HL-60 (cell line): ENCODE measurements around the gene ZNF334.

Experiments used
- DNase-seq, 2 experiments: peaks; one replicate each; pipeline ENCODE4 v3.0.0-alpha.2; 2010 to 2020; ENCODE audit warnings: low read depth in 1 of 2, low spot score in 1 of 2
- H3K27ac ChIP-seq: fragments of 250-450 bp; sonication (Bioruptor Pico); replicated peaks from 2 replicates; pipeline ENCODE4 v1.5.1; 2020; ENCODE audit warnings: mild to moderate bottlenecking, moderate library complexity
- H3K27me3 ChIP-seq: fragments of 250-450 bp; sonication (Bioruptor Pico); 2 replicates; pipeline ENCODE4 v1.5.1; 2021; ENCODE audit warnings: mild to moderate bottlenecking, moderate library complexity; ENCODE audit not compliant: insufficient read depth, poor library complexity, severe bottlenecking
- H3K4me3 ChIP-seq: replicated peaks from 2 replicates; pipeline ENCODE4 v1.5.1; 2011; ENCODE audit warnings: mild to moderate bottlenecking, control low read depth, low read length; ENCODE audit not compliant: insufficient read depth
- GABPA ChIP-seq: IDR thresholded peaks from 2 replicates; pipeline ENCODE4 v1.6.1; 2012; ENCODE audit warnings: low read depth
- POLR2AphosphoS5 ChIP-seq: IDR thresholded peaks from 2 replicates; pipeline ENCODE4 v1.6.1; 2012; ENCODE audit warnings: low read depth
- REST ChIP-seq: IDR thresholded peaks from 2 replicates; pipeline ENCODE4 v1.6.1; 2012; ENCODE audit warnings: low read depth; ENCODE audit not compliant: insufficient replicate concordance
- SPI1 ChIP-seq: IDR thresholded peaks from 2 replicates; pipeline ENCODE4 v1.6.1; 2012; ENCODE audit warnings: low read depth, mild to moderate bottlenecking, borderline replicate concordance
- TF ChIP-seq, protein P1 (sequence below): IDR thresholded peaks from one replicate; pipeline ENCODE4 v1.5.1; 2011; ENCODE audit warnings: low read length, control low read depth, inconsistent platforms; ENCODE audit not compliant: insufficient read depth

ZNF334 gene

DNA sequence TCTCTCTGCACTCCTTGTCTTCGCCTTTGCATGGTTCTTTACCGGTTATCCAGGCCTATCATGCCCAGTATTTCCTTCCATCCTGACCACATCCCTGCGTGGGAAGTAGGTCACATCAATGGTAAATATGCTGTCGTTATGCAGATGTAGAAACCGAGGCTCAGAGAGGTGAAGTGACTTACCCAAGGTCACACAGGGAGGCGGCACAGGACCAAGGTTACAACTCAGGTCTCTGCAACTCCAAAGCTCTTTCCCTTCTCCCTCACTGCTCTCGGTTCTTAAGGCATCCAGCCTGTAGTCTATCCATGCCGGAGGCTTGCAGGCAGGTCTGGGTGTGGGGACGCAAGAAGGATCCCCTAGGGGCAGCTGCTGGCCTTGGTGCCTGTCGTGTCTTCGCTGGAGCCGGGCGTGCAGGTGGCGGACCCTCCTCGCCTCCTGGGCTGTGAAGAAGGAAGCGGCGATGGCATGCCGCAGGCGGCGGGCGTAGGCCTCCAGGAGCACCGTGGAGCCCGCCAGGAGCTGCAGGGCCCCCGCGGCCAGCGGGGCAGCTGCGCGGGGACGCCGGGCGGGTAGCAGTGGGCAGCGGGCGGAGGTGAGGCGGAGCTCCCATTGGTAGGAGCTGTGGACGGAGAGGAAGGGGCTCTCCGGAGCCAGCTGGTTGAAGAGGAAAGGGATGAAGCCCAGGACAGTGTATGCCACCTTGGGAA, 28.0 kb upstream of the ZNF334 start:
- Histone ChIP-seq H3K27me3 (peaks cover 5% of the 10 kb centered on the region), H3K27ac (no peak overlapping the region), H3K4me3 (no peak overlapping the region)
- no peak for TF ChIP-seq GABPA
- TF ChIP-seq SPI1, result no peak
- TF ChIP-seq POLR2AphosphoS5, result no peak
- TF ChIP-seq, protein P1, sequence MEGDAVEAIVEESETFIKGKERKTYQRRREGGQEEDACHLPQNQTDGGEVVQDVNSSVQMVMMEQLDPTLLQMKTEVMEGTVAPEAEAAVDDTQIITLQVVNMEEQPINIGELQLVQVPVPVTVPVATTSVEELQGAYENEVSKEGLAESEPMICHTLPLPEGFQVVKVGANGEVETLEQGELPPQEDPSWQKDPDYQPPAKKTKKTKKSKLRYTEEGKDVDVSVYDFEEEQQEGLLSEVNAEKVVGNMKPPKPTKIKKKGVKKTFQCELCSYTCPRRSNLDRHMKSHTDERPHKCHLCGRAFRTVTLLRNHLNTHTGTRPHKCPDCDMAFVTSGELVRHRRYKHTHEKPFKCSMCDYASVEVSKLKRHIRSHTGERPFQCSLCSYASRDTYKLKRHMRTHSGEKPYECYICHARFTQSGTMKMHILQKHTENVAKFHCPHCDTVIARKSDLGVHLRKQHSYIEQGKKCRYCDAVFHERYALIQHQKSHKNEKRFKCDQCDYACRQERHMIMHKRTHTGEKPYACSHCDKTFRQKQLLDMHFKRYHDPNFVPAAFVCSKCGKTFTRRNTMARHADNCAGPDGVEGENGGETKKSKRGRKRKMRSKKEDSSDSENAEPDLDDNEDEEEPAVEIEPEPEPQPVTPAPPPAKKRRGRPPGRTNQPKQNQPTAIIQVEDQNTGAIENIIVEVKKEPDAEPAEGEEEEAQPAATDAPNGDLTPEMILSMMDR, result no peak
- no peak for TF ChIP-seq REST
- no peak for DNase-seq

DNA sequence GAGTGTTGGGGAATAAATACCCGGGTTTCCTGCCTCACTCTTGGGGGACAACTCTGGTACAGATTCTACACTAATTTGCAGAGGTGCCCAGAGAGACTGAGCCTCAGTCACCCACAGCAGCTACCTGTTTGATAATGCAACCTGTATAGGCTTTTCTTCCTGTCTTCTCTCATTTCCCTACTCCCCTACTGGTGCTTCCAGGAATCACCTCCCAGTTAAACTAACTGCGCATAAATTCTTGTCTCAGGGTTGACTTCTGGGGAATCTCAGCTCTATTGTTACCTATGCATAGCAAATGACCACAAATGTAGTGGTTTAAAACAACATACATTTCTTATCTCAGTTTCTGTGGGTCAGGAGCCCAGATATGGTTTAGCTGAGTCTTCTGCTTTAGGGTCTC, 25.8 kb upstream of the ZNF334 start:
- TF ChIP-seq GABPA, result no peak
- TF ChIP-seq, protein P1, result no peak
- no peak for TF ChIP-seq SPI1
- TF ChIP-seq POLR2AphosphoS5, result no peak
- no peak for TF ChIP-seq REST

DNA sequence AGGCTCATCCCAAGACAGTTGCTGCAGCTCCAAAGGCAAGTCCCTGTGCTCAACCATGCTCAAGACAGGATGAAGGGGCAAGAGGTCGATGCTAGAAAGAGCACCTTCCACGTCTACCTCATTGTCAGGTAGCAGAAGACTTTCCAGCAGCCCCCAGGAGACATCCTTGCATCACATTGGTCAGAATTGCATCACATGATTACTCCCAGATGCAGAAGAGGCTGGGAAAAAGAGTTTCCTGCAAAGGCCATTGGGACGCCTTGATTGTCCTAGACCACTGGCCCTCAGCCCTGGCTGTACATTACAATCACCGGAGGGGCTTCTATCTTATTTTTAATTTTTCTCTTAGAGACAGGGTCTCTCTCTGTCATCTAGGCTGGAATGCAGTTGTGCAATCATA, 17.3 kb upstream of the ZNF334 start:
- Histone ChIP-seq H3K27ac (no peak overlapping the region), H3K27me3 (no peaks in the 10 kb centered on the region), H3K4me3 (no peak overlapping the region)
- no peak for TF ChIP-seq GABPA
- TF ChIP-seq SPI1, result no peak
- no peak for DNase-seq

More for the DNA sequence above, 25.8 kb upstream of the ZNF334 start:
- Histone ChIP-seq H3K27me3 (peaks cover 8% of the 10 kb centered on the region), H3K4me3 (no peak overlapping the region), H3K27ac (no peak overlapping the region)
- DNase-seq, result no peak

DNA sequence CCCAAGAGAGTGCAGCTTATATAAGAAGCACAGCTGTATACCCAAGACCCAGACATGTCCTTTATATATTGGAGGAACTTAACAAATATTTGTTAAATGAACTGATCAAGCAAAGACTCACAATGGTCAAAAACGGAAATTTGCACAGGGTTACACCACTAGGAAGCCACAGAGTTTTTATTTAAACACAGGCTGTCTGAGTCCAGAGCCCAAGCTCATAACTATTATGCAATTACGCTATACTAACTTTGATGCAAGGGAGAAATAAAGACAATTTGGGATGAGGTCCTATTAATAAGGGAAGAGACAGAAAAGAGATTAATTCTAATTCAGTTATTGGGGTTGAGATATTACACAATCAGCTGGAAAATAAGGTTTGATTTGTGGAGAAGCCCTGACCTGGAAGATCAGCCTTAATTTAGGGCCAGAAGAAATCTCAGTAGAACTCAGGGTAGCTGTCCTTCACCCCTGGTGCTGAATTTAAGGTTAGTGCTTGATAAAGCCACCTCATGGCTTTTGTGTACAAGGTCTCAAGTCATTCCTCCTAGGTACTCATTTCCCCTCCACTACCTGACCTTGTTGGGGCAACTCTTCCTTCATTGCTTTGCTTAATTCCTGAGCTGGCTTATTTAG, 10.5 kb upstream of the ZNF334 start:
- H3K4me3 ChIP-seq, result no peak overlapping the region
- no peak overlapping the region for H3K27ac ChIP-seq
- TF ChIP-seq, protein P1, result no peak
- TF ChIP-seq REST (peak; percentile 97), SPI1 (no peak), GABPA (no peak)
- no peaks in the 10 kb centered on the region for H3K27me3 ChIP-seq
- DNase-seq, result no peak
